Right atrium auricular region (tissue), 2 donors: ENCODE data around the gene STAG1. TPM values are rescaled to one million over a fixed set of nuclear protein-coding genes. Genes with fewer than 3 reads are reported as not detected.

Experiments used
- DNase-seq: peaks from one replicate; pipeline ENCODE4 v3.0.0-alpha.2; 2019; ENCODE audit warnings: low spot score
- H3K27ac ChIP-seq, 2 donors: fragments of 200-600 bp; sonication (generic); 1 replicate in 1 of 2; 2 replicates in 1 of 2; pipeline ENCODE4 v1.5.1; 2016 to 2019
- H3K27me3 ChIP-seq, 2 donors: fragments of 200-600 bp; sonication (generic); one replicate each; pipeline versions ENCODE4 v1.5.1 to v1.6.0; 2017 to 2019
- H3K36me3 ChIP-seq: fragments of 200-600 bp; sonication (generic); one replicate; pipeline ENCODE4 v1.5.1; 2016
- H3K4me1 ChIP-seq, 2 donors: fragments of 200-600 bp; sonication (generic); one replicate each; pipeline versions ENCODE4 v1.5.1 to v1.6.0; 2017 to 2019
- H3K4me3 ChIP-seq, 2 donors: fragments of 200-600 bp; sonication (generic); 1 replicate in 1 of 2; 2 replicates in 1 of 2; pipeline ENCODE4 v1.5.1; 2017 to 2019; ENCODE audit warnings: mild to moderate bottlenecking in 1 of 2, moderate library complexity in 1 of 2
- H3K9me3 ChIP-seq, 2 donors: fragments of 200-600 bp; sonication (generic); one replicate each; pipeline ENCODE4 v1.5.1; 2019
- total RNA-seq, 2 donors: library from RNA; depleted of rRNA; stranded (reverse); fragments of >200 nt; gene quantifications; one replicate each; pipeline ENCODE4 v1.1.0, GENCODE V29; 2016
- TF ChIP-seq, protein P1 (sequence below), 2 donors: fragments of 200-600 bp; sonication (generic); IDR thresholded peaks; one replicate each; pipeline ENCODE4 v1.5.1; 2019; ENCODE audit warnings: antibody characterized with exemption in 2 of 2

The STAG1 gene
- total RNA-seq, 2 donors from 2014 or later: 16.5 to 24.8 TPM

- H3K9me3 ChIP-seq: no peaks in the 10 kb centered on the region
- no peaks in the 10 kb centered on the region for H3K4me1 ChIP-seq
- H3K27ac ChIP-seq: no peak overlapping the region
- peaks cover 51% of the 10 kb centered on the region for H3K36me3 ChIP-seq
- no peak for DNase-seq
- no peaks in the 10 kb centered on the region for H3K27me3 ChIP-seq
- TF ChIP-seq, protein P1, sequence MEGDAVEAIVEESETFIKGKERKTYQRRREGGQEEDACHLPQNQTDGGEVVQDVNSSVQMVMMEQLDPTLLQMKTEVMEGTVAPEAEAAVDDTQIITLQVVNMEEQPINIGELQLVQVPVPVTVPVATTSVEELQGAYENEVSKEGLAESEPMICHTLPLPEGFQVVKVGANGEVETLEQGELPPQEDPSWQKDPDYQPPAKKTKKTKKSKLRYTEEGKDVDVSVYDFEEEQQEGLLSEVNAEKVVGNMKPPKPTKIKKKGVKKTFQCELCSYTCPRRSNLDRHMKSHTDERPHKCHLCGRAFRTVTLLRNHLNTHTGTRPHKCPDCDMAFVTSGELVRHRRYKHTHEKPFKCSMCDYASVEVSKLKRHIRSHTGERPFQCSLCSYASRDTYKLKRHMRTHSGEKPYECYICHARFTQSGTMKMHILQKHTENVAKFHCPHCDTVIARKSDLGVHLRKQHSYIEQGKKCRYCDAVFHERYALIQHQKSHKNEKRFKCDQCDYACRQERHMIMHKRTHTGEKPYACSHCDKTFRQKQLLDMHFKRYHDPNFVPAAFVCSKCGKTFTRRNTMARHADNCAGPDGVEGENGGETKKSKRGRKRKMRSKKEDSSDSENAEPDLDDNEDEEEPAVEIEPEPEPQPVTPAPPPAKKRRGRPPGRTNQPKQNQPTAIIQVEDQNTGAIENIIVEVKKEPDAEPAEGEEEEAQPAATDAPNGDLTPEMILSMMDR (IDR thresholded peaks at IDR 0.05): no peak
- H3K4me3 ChIP-seq: no peak overlapping the region
Measured at GRCh38 chr3:136329593-136329992, 422.6 kb downstream of the STAG1 start.

DNA sequence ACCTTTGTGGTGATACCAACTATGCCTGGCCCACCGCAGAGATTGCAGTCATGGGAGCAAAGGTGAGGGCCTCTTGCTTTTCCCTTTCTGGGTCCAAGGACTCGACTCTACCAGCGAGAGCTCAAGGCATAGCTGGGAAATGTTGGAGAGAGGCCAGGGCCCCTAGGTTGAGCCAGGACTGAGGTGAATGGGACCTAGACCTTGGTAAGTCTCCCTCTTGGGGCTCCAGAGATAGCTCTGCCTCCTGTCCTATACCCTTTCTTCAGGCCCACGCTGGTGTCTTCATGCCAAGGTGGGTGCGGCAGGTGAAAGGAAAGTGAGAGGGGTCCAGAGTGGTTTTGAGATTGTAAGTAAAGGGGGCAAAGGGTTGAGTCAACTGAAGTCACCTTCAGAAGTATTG is 424.5 kb downstream of the STAG1 start:
- TF ChIP-seq, protein P1 (IDR thresholded peaks at IDR 0.05): no peak
- Histone ChIP-seq H3K4me3 (no peak overlapping the region), H3K9me3 (peaks cover 0 to 13% of the 10 kb centered on the region in 2 donors), H3K27ac (no peak overlapping the region), H3K36me3 (peaks cover 41% of the 10 kb centered on the region), H3K27me3 (no peaks in the 10 kb centered on the region), H3K4me1 (no peaks in the 10 kb centered on the region)
- no peak for DNase-seq

DNA sequence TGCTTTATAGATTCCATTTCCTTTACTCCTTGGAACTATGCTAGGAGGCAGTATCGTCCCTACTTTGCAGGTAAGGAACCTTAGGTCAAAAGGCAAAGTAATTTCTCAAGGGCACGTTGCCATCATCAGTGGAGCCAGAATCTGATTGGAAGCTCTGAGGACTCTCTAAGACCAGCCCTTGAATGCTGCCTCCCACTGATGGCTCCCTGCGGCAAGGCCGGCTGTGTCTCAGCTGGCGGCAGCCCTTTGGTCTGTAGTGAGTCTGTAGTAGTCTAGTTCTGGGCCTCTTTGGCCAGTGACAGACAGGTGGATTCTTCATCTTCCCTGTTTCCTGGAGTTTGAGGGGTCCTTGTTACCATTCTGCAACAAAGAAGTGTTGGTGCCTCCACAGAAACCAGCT is 425.9 kb downstream of the STAG1 start:
- no peaks in the 10 kb centered on the region for H3K4me1 ChIP-seq
- H3K9me3 ChIP-seq: peaks cover 0 to 27% of the 10 kb centered on the region in 2 donors
- H3K27ac ChIP-seq: no peak overlapping the region
- TF ChIP-seq, protein P1 (IDR thresholded peaks at IDR 0.05): no peak
- H3K4me3 ChIP-seq: no peak overlapping the region
- peaks cover 41% of the 10 kb centered on the region for H3K36me3 ChIP-seq
- no peak for DNase-seq
- H3K27me3 ChIP-seq: no peaks in the 10 kb centered on the region

DNA sequence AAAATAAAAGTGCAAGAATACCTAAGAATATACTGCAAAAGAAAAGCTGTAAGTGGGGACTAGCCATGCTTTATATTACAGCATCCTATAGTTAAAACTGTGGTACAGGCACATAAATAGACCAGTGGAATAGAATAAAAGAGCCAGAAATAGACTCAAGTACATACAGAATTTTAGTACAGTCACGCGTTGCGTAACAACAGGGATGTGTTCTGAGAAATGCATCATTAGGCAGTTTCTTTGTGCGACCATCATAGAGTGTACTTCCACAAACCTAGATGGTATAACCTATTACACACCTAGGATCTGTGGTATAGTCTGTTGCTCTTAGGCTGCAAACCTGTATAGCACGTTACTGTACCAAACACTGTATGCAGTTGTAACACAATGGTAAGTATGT is 440.2 kb downstream of the STAG1 start:
- Histone ChIP-seq H3K27ac (no peak overlapping the region), H3K36me3 (no peaks in the 10 kb centered on the region), H3K27me3 (no peaks in the 10 kb centered on the region), H3K4me3 (no peak overlapping the region), H3K4me1 (no peaks in the 10 kb centered on the region), H3K9me3 (peaks cover 0 to 3% of the 10 kb centered on the region in 2 donors)
- no peak for DNase-seq
- TF ChIP-seq, protein P1 (IDR thresholded peaks at IDR 0.05): no peak

DNA sequence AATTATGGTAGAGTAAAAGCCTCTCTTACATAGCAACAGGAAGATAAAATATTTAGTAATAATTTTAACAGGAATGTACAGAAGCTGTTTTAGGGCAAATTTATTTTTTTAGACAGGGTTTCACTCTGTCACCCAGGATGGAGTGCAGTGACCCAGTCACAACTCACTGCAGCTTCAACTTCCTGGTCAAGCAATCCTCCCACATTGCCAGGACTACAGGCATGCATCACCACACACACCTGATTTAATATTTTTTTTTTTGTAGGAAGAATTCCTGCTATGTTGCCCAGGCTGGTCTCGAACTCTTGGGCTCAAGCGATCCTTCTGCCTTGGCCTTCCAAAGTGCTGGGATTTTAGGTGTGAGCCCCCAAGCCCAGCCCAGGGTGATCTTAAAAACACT is 440.9 kb downstream of the STAG1 start:
- H3K27me3 ChIP-seq: no peaks in the 10 kb centered on the region
- no peak overlapping the region for H3K27ac ChIP-seq
- no peak for DNase-seq
- H3K36me3 ChIP-seq: no peaks in the 10 kb centered on the region
- peaks cover 0 to 10% of the 10 kb centered on the region in 2 donors for H3K9me3 ChIP-seq
- no peaks in the 10 kb centered on the region for H3K4me1 ChIP-seq
- TF ChIP-seq, protein P1 (IDR thresholded peaks at IDR 0.05): no peak
- no peak overlapping the region for H3K4me3 ChIP-seq

GRCh38 chr3:136305879-136306278 is 446.3 kb downstream of the STAG1 start:
- DNase-seq: no peak
- Histone ChIP-seq H3K4me1 (no peaks in the 10 kb centered on the region), H3K4me3 (no peak overlapping the region), H3K36me3 (peaks cover 15% of the 10 kb centered on the region), H3K27ac (no peak overlapping the region), H3K27me3 (no peaks in the 10 kb centered on the region), H3K9me3 (peaks cover 0 to 14% of the 10 kb centered on the region in 2 donors)
- TF ChIP-seq, protein P1 (IDR thresholded peaks at IDR 0.05): no peak
